Measurements from ENCODE around the gene GMEB2.

GRCh38 chr20:63653041-63653973 is 26.4 kb upstream of the GMEB2 start, which contains the start of gene STMN3:
- TF ChIP-seq CTCF (IDR thresholded peaks at IDR 0.05; ENCODE audit: low read depth, low read length) (no peak), POLR2A (IDR thresholded peaks at IDR 0.05; ENCODE audit: extremely low read depth, insufficient read length) (peak; percentile 22)
